Upper lobe of left lung (tissue), 6 donors: ENCODE results near the gene REPIN1. TPM values are rescaled to one million over a fixed set of nuclear protein-coding genes. Genes with fewer than 3 reads are reported as not detected.
A peak's percentile ranks its signal among the peaks of the same experiment; 100 is the strongest.

Source experiments
- ATAC-seq, 2 donors: fragments of 200-7000 bp; cut with Tn5 transposase; one replicate each; pipeline ENCODE4 v1.9.1; 2022; ENCODE audit warnings: mild to moderate bottlenecking in 2 of 2, moderate library complexity in 2 of 2; ENCODE audit not compliant: low FRiP score in 2 of 2
- DNase-seq, 2 donors: peaks; one replicate each; pipeline ENCODE4 v3.0.0-alpha.2; 2019 to 2020
- H3K27ac ChIP-seq, 4 donors: fragments of 200-600 bp; sonication (generic); one replicate each; pipeline ENCODE4 v1.5.1; 2016 to 2019
- H3K27me3 ChIP-seq, 4 donors: fragments of 200-600 bp; sonication (generic); one replicate each; pipeline ENCODE4 v1.5.1; 2017 to 2019
- H3K36me3 ChIP-seq, 4 donors: fragments of 200-600 bp; sonication (generic); one replicate each; pipeline ENCODE4 v1.5.1; 2016 to 2019
- H3K4me1 ChIP-seq, 4 donors: fragments of 200-600 bp; sonication (generic); one replicate each; pipeline ENCODE4 v1.5.1; 2018 to 2019
- H3K4me3 ChIP-seq, 4 donors: fragments of 200-600 bp; sonication (generic); one replicate each; pipeline ENCODE4 v1.5.1; 2017 to 2019; ENCODE audit warnings: mild to moderate bottlenecking in 2 of 4, moderate library complexity in 1 of 4
- H3K9me3 ChIP-seq, 4 donors: fragments of 200-600 bp; sonication (generic); one replicate each; pipeline ENCODE4 v1.5.1; 2018 to 2019
- CTCF ChIP-seq, 6 experiments: fragments of 450-650 bp in 4 of 6; fragments of 200-600 bp in 2 of 6; sonication (generic) in 2 of 6; IDR thresholded peaks; one replicate each; pipeline ENCODE4 v1.5.1; 2016 to 2019; ENCODE audit warnings: antibody characterized with exemption in 6 of 6
- EP300 ChIP-seq, 4 donors: sonication (generic); formaldehyde crosslinking; IDR thresholded peaks; one replicate each; pipeline ENCODE4 v1.5.1; 2017; ENCODE audit warnings: antibody characterized with exemption in 4 of 4, control low read depth in 2 of 4
- POLR2A ChIP-seq, 4 donors: fragments of 450-650 bp; IDR thresholded peaks; one replicate each; pipeline ENCODE4 v1.5.1; 2016 to 2017; ENCODE audit warnings: antibody characterized with exemption in 4 of 4, mild to moderate bottlenecking in 2 of 4
- POLR2AphosphoS5 ChIP-seq, 2 donors: sonication (generic); formaldehyde crosslinking; IDR thresholded peaks; one replicate each; pipeline ENCODE4 v1.5.1; 2017; ENCODE audit warnings: antibody characterized with exemption in 2 of 2
- WGBS, 2 donors: methylation state at CpG; one replicate each; pipeline ENCODE4 v1.1.5; 2017 to 2018; 5-methylcytosine and 5-hydroxymethylcytosine counted together
- total RNA-seq, 6 donors: library from RNA; depleted of rRNA in 4 of 6; stranded (reverse); fragments of >200 nt in 4 of 6; gene quantifications; one replicate each; pipeline versions ENCODE4 v1.1.0 to v1.2.1, GENCODE V29; 2016 to 2021
- donor health status: DM: no; HTN: no; CAD: no; lungs with moderate emphysema.
- donor health status: DM: no; HTN: yes; CAD: no; lungs with severe emphysema.

Gene REPIN1
- total RNA-seq, 6 donors from 2014 or later, result 65.2 to 125 (median 105) TPM

GRCh38 chr7:150390205-150390604 is 21.6 kb downstream of the REPIN1 start:
- Histone ChIP-seq H3K27me3 (no peaks in the 10 kb centered on the region), H3K4me3 (no peak overlapping the region), H3K9me3 (no peaks in the 10 kb centered on the region), H3K4me1 (peaks cover 0 to 9% (median 5%) of the 10 kb centered on the region in 4 donors), H3K36me3 (no peaks in the 10 kb centered on the region), H3K27ac (no peak overlapping the region)
- WGBS, 2 donors, result 91 to 100% methylated on average over 3 to 4 of the region's 7 CpGs
- ATAC-seq, result no peak
- no peak for TF ChIP-seq CTCF (IDR thresholded peaks at IDR 0.05)
- no peak for TF ChIP-seq POLR2A (IDR thresholded peaks at IDR 0.05)
- TF ChIP-seq POLR2AphosphoS5 (IDR thresholded peaks at IDR 0.05), result no peak
- DNase-seq, result no peak

- no peaks in the 10 kb centered on the region for H3K27me3 ChIP-seq
- DNase-seq, result no peak
- 86 to 94% methylated on average over 3 of the region's 3 CpGs for WGBS, 2 donors
- ATAC-seq, result no peak
- H3K4me1 ChIP-seq, result peaks cover 0 to 8% (median 5%) of the 10 kb centered on the region in 4 donors
- no peaks in the 10 kb centered on the region for H3K9me3 ChIP-seq
- H3K36me3 ChIP-seq, result peaks cover 0 to 21% (median 11%) of the 10 kb centered on the region in 4 donors
- H3K27ac ChIP-seq, result no peak overlapping the region
- no peak for TF ChIP-seq CTCF (IDR thresholded peaks at IDR 0.05)
- TF ChIP-seq POLR2AphosphoS5 (IDR thresholded peaks at IDR 0.05), result no peak
- no peak for TF ChIP-seq POLR2A (IDR thresholded peaks at IDR 0.05)
- TF ChIP-seq EP300 (IDR thresholded peaks at IDR 0.05), result no peak
- H3K4me3 ChIP-seq, result no peak overlapping the region
These were observed 24.7 kb downstream of the REPIN1 start for GRCh38 chr7:150393325-150393724.

GRCh38 chr7:150396426-150396825 is 27.8 kb downstream of the REPIN1 start:
- Histone ChIP-seq H3K9me3 (no peaks in the 10 kb centered on the region), H3K4me3 (no peak overlapping the region), H3K4me1 (no peaks in the 10 kb centered on the region), H3K27me3 (no peaks in the 10 kb centered on the region), H3K36me3 (peaks cover 0 to 23% (median 13%) of the 10 kb centered on the region in 4 donors), H3K27ac (no peak overlapping the region)
- TF ChIP-seq POLR2AphosphoS5 (IDR thresholded peaks at IDR 0.05), result no peak
- no peak for TF ChIP-seq CTCF (IDR thresholded peaks at IDR 0.05)
- no peak for TF ChIP-seq EP300 (IDR thresholded peaks at IDR 0.05)
- no peak for TF ChIP-seq POLR2A (IDR thresholded peaks at IDR 0.05)
- DNase-seq (no peak), ATAC-seq (no peak)
- WGBS, 2 donors, result 90 to 95% methylated on average over 5 to 20 of the region's 20 CpGs

- ATAC-seq (no peak), DNase-seq (no peak)
- WGBS, 2 donors, result 97 to 99% methylated on average over 24 to 43 of the region's 48 CpGs
- H3K4me3 ChIP-seq, result no peak overlapping the region
- H3K4me1 ChIP-seq, result no peaks in the 10 kb centered on the region
- no peaks in the 10 kb centered on the region for H3K27me3 ChIP-seq
- no peaks in the 10 kb centered on the region for H3K9me3 ChIP-seq
- TF ChIP-seq CTCF (IDR thresholded peaks at IDR 0.05) (no peak), POLR2AphosphoS5 (IDR thresholded peaks at IDR 0.05) (no peak), EP300 (IDR thresholded peaks at IDR 0.05) (no peak), POLR2A (IDR thresholded peaks at IDR 0.05) (no peak)
- H3K27ac ChIP-seq, result no peak overlapping the region
- peaks cover 0 to 23% (median 13%) of the 10 kb centered on the region in 4 donors for H3K36me3 ChIP-seq
These were observed 28.2 kb downstream of the REPIN1 start for GRCh38 chr7:150396851-150397260.

- Histone ChIP-seq H3K27me3 (no peaks in the 10 kb centered on the region), H3K9me3 (no peaks in the 10 kb centered on the region), H3K36me3 (peaks cover 0 to 23% (median 13%) of the 10 kb centered on the region in 4 donors), H3K4me1 (no peaks in the 10 kb centered on the region), H3K4me3 (no peak overlapping the region), H3K27ac (no peak overlapping the region)
- peak in 1 of 2 donors; percentile 84 for DNase-seq
- WGBS, 2 donors, result 96 to 98% methylated on average over 35 to 91 of the region's 91 CpGs
- no peak for ATAC-seq
- TF ChIP-seq POLR2A (IDR thresholded peaks at IDR 0.05) (no peak), CTCF (IDR thresholded peaks at IDR 0.05) (no peak), POLR2AphosphoS5 (IDR thresholded peaks at IDR 0.05) (no peak), EP300 (IDR thresholded peaks at IDR 0.05) (no peak)
These were observed 28.9 kb downstream of the REPIN1 start for GRCh38 chr7:150397346-150398107.
